ENCODE measurements around the gene NTMT2. TPM values are rescaled to one million over a fixed set of nuclear protein-coding genes. Genes with fewer than 3 reads are reported as not detected.

NTMT2 gene
- polyA plus RNA-seq, 4 donors = not detected

Other genes with a start within 250 kb of the NTMT2 start
- gene KIFAP3, start 71.3 kb upstream of the NTMT2 start, polyA plus RNA-seq = 10 to 100 TPM; 10.5 to 20.7 (median 14.6) TPM

Data from small intestine (tissue), 4 donors.